Kidney (tissue), 14 donors: ENCODE results near the gene MED10. TPM values are rescaled to one million over a fixed set of nuclear protein-coding genes. Genes with fewer than 3 reads are reported as not detected.

Experiments
- DNase-seq, 5 donors: peaks; one replicate each; pipeline ENCODE4 v3.0.0-alpha.2; 2013 to 2020
- FAIRE-seq: peaks from 2 replicates; lab custom pipeline; 2012; peaks lifted over from hg19 to GRCh38; lab: Jason Lieb, UNC
- H3K27ac ChIP-seq, 2 donors: one replicate each; pipeline ENCODE4 v1.7.0; 2013; ENCODE audit warnings: low read depth in 2 of 2, low read length in 2 of 2, inconsistent platforms in 1 of 2
- H3K27me3 ChIP-seq: one replicate; pipeline ENCODE4 v1.7.1; 2013; ENCODE audit warnings: low read length, inconsistent platforms; ENCODE audit not compliant: control insufficient read depth, insufficient read depth
- H3K36me3 ChIP-seq, 3 donors: one replicate each; pipeline versions ENCODE4 v1.7.0 to v1.7.1; 2013; ENCODE audit warnings: low read length in 3 of 3, control low read depth in 1 of 3, inconsistent platforms in 1 of 3; ENCODE audit not compliant: insufficient read depth in 3 of 3, control insufficient read depth in 2 of 3
- H3K4me1 ChIP-seq, 3 donors: one replicate each; pipeline versions ENCODE4 v1.7.0 to v1.7.1; 2013; ENCODE audit warnings: low read length in 3 of 3, inconsistent platforms in 1 of 3, low read depth in 1 of 3; ENCODE audit not compliant: control insufficient read depth in 2 of 3, insufficient read depth in 2 of 3
- H3K4me3 ChIP-seq, 3 donors: one replicate each; pipeline versions ENCODE4 v1.7.0 to v1.8.1; 2013; ENCODE audit warnings: low read length in 3 of 3, control low read depth in 1 of 3, inconsistent platforms in 1 of 3
- H3K9ac ChIP-seq, 3 donors: one replicate each; pipeline versions ENCODE4 v1.7.0 to v1.7.1; 2013; ENCODE audit warnings: low read length in 3 of 3, control low read depth in 1 of 3, inconsistent platforms in 1 of 3
- H3K9me3 ChIP-seq, 3 donors: one replicate each; pipeline versions ENCODE4 v1.7.0 to v1.7.1; 2013; ENCODE audit warnings: low read length in 3 of 3, control low read depth in 1 of 3, inconsistent platforms in 1 of 3; ENCODE audit not compliant: control insufficient read depth in 2 of 3, insufficient read depth in 1 of 3
- CTCF ChIP-seq: IDR thresholded peaks from 3 replicates; pipeline ENCODE4 v1.5.1; 2012; ENCODE audit warnings: mild to moderate bottlenecking, moderate library complexity, borderline replicate concordance; ENCODE audit not compliant: insufficient read depth; ENCODE audit errors: extremely low read depth
- intact Hi-C: fragments of 100-400 bp; cut with DNase I; formaldehyde crosslinking; loops from one replicate; pipeline ENCODE4 v1.11.1; 2022
- polyA plus RNA-seq: library from polyadenylated mRNA; stranded (reverse); fragments of 350-450 nt; fragmentation: Illumina TruSeq; extraction: RNeasy Lipid Tissue Mini Kit (QIAGEN cat#74804); gene quantifications from one replicate; pipeline ENCODE4 v1.2.3, GENCODE V29; 2014; ENCODE audit warnings: low read depth, low replicate concordance; ENCODE audit not compliant: insufficient read depth
- total RNA-seq: library from RNA; stranded (reverse); fragmentation: NEBNext Ultra II Directional; extraction: Animal tissue kit (Norgen Biotek cat#: 25700); gene quantifications from one replicate; pipeline ENCODE4 v1.2.1, GENCODE V29; 2021
- donor health status: control.
- donor health status: control.
- donor health status: control.
- donor health status: control.
- donor health status: control.
- donor health status: DM: yes; HTN: yes; CAD: no.
- donor health status: Normal renal cell carcinoma (clear cell type).

MED10 gene
- total and polyA plus RNA-seq, 2 donors from 2014 or later: 25.9 to 32.3 TPM

GRCh38 chr5:6344593-6344989 is 33.8 kb downstream of the MED10 start:
- DNase-seq (no peak), FAIRE-seq (no peak)
- H3K4me3 ChIP-seq: no peak overlapping the region
- no peaks in the 10 kb centered on the region for H3K9me3 ChIP-seq
- H3K9ac ChIP-seq: no peak overlapping the region
- H3K27ac ChIP-seq: no peak overlapping the region
- H3K36me3 ChIP-seq: no peaks in the 10 kb centered on the region
- no peak for TF ChIP-seq CTCF
- no peaks in the 10 kb centered on the region for H3K27me3 ChIP-seq
- intact Hi-C loops: no loop called here
- no peaks in the 10 kb centered on the region for H3K4me1 ChIP-seq

- no peaks in the 10 kb centered on the region for H3K9me3 ChIP-seq
- no peak overlapping the region for H3K27ac ChIP-seq
- intact Hi-C loops: no loop called here
- H3K27me3 ChIP-seq: no peaks in the 10 kb centered on the region
- FAIRE-seq (no peak), DNase-seq (no peak)
- no peak for TF ChIP-seq CTCF
- no peak overlapping the region for H3K9ac ChIP-seq
- H3K4me1 ChIP-seq: no peaks in the 10 kb centered on the region
- no peak overlapping the region for H3K4me3 ChIP-seq
- H3K36me3 ChIP-seq: no peaks in the 10 kb centered on the region
These were observed 34.3 kb downstream of the MED10 start for GRCh38 chr5:6343951-6344592.

GRCh38 chr5:6342689-6343315 is 35.5 kb downstream of the MED10 start:
- FAIRE-seq (no peak), DNase-seq (no peak)
- Histone ChIP-seq H3K4me3 (no peak overlapping the region), H3K27ac (no peak overlapping the region), H3K4me1 (no peaks in the 10 kb centered on the region), H3K9me3 (no peaks in the 10 kb centered on the region), H3K9ac (no peak overlapping the region), H3K27me3 (no peaks in the 10 kb centered on the region), H3K36me3 (no peaks in the 10 kb centered on the region)
- intact Hi-C loops: no loop called here
- TF ChIP-seq CTCF: no peak

GRCh38 chr5:6340100-6340499 is 38.2 kb downstream of the MED10 start:
- TF ChIP-seq CTCF: no peak
- Histone ChIP-seq H3K27ac (no peak overlapping the region), H3K4me3 (no peak overlapping the region), H3K9ac (no peak overlapping the region), H3K27me3 (no peaks in the 10 kb centered on the region), H3K4me1 (no peaks in the 10 kb centered on the region), H3K36me3 (no peaks in the 10 kb centered on the region), H3K9me3 (no peaks in the 10 kb centered on the region)
- no peak for DNase-seq
- intact Hi-C loops: no loop called here
- no peak for FAIRE-seq
